GM12878 (cell line): ENCODE data around the gene AMPD2. TPM values are rescaled to one million over a fixed set of nuclear protein-coding genes. Genes with fewer than 3 reads are reported as not detected.

Experiments used
- ATAC-seq: fragments of 200-7000 bp; cut with Tn5 transposase; 3 replicates; pipeline ENCODE4 v1.9.1; 2020; ENCODE audit warnings: mild to moderate bottlenecking, moderate library complexity
- BruUV-seq: library from RNA; stranded (reverse); fragments of 400-500 nt; replicated peaks from 2 replicates; lab custom pipeline; 2021; lab: Mats Ljungman, UMichigan
- CTCF ChIA-PET: fragments of 300-600 bp; sonication (Branson Sonifier 250); formaldehyde crosslinking; extraction: SDS; loops from one replicate; lab custom pipeline; 2021; ENCODE audit warnings: inconsistent platforms; lab: Yijun Ruan, JAX
- POLR2A ChIA-PET: fragments of 350-600 bp; formaldehyde crosslinking; extraction: SDS; loops from one replicate; lab custom pipeline; 2021; ENCODE audit warnings: inconsistent platforms; lab: Charles Lee
- RAD21 ChIA-PET: fragments of 300-600 bp; sonication (Branson Sonifier 250); formaldehyde crosslinking; loops from one replicate; lab custom pipeline; 2023; ENCODE audit warnings: antibody characterized with exemption; ENCODE audit not compliant: unreplicated experiment; lab: Charles Lee
- SMC1A ChIA-PET: fragments of 300-600 bp; sonication (Branson Sonifier 250); formaldehyde crosslinking; loops from one replicate; lab custom pipeline; 2023; ENCODE audit not compliant: unreplicated experiment, uncharacterized antibody; lab: Charles Lee
- DNase-seq: peaks from one replicate; pipeline ENCODE4 v3.0.0-alpha.2; 2011; ENCODE audit warnings: low read depth, low spot score
- FAIRE-seq: peaks from 3 replicates; lab custom pipeline; 2011; peaks lifted over from hg19 to GRCh38; lab: Jason Lieb, UNC
- H2AFZ ChIP-seq: 2 replicates; pipeline ENCODE4 v1.6.0; 2011; ENCODE audit warnings: low read depth, low read length, control low read depth; ENCODE audit not compliant: control insufficient read depth
- H3K27ac ChIP-seq: 2 replicates; pipeline ENCODE4 v1.5.1; 2011; ENCODE audit warnings: control low read depth; ENCODE audit not compliant: control insufficient read depth, insufficient read depth
- H3K27me3 ChIP-seq, 2 experiments: replicated peaks in 1 of 2; 2 replicates each; pipeline versions ENCODE4 v1.6.0 to v1.6.1; 2011; ENCODE audit warnings: low read length in 1 of 2; ENCODE audit not compliant: control insufficient read depth in 2 of 2, insufficient read depth in 2 of 2
- H3K36me3 ChIP-seq, 2 experiments: 2 replicates each; pipeline ENCODE4 v1.5.1; 2011; ENCODE audit warnings: low read length in 1 of 2; ENCODE audit not compliant: control insufficient read depth in 2 of 2, insufficient read depth in 2 of 2
- H3K4me1 ChIP-seq: 2 replicates; pipeline ENCODE4 v1.6.1; 2011; ENCODE audit warnings: mild to moderate bottlenecking, low read length, moderate library complexity, mixed read lengths; ENCODE audit not compliant: control insufficient read depth, insufficient read depth
- H3K4me2 ChIP-seq: 2 replicates; pipeline ENCODE4 v1.6.0; 2011; ENCODE audit warnings: control low read depth; ENCODE audit not compliant: control insufficient read depth, insufficient read depth
- H3K4me3 ChIP-seq: fragments of 200-600 bp; sonication (generic); 2 replicates; pipeline ENCODE4 v1.5.1; 2016
- H3K79me2 ChIP-seq: 2 replicates; pipeline ENCODE4 v1.6.0; 2011; ENCODE audit warnings: low read length; ENCODE audit not compliant: control insufficient read depth, insufficient read depth
- H3K9ac ChIP-seq: 2 replicates; pipeline ENCODE4 v1.8.0; 2011; ENCODE audit warnings: low read length, control low read depth, mixed read lengths; ENCODE audit not compliant: control insufficient read depth, insufficient read depth
- H3K9me3 ChIP-seq: replicated peaks from 3 replicates; pipeline ENCODE4 v1.5.1; 2011; ENCODE audit warnings: mild to moderate bottlenecking, low read length; ENCODE audit not compliant: control insufficient read depth, insufficient read depth
- H4K20me1 ChIP-seq: 2 replicates; pipeline ENCODE4 v1.6.0; 2011; ENCODE audit not compliant: control insufficient read depth, insufficient read depth
- CBX3 ChIP-seq: fragments of 200-600 bp; sonication (generic); IDR thresholded peaks from 2 replicates; pipeline ENCODE4 v1.6.1; 2016; ENCODE audit warnings: low read depth, borderline replicate concordance
- HCFC1 ChIP-seq: fragments of 150-350 bp; IDR thresholded peaks from 2 replicates; pipeline ENCODE4 v1.6.1; 2014; ENCODE audit warnings: low read length
- HDAC6 ChIP-seq: fragments of 200-600 bp; sonication (generic); IDR thresholded peaks from one replicate; pipeline ENCODE4 v1.8.0; 2017; ENCODE audit warnings: antibody characterized with exemption; ENCODE audit not compliant: unreplicated experiment
- JUND ChIP-seq: IDR thresholded peaks from 2 replicates; pipeline ENCODE4 v1.6.1; 2012; ENCODE audit warnings: low read depth, mild to moderate bottlenecking, low read length, improper control_type of control experiment, moderate library complexity
- KAT2A ChIP-seq: conservative IDR thresholded peaks from 2 replicates; pipeline ENCODE4 v1.6.1; 2011; ENCODE audit warnings: low read depth, low read length; ENCODE audit not compliant: control insufficient read depth
- KDM1A ChIP-seq: fragments of 200-600 bp; sonication (generic); IDR thresholded peaks from 2 replicates; pipeline ENCODE4 v1.6.1; 2016; ENCODE audit warnings: borderline replicate concordance
- MTA2 ChIP-seq: fragments of 450-650 bp; IDR thresholded peaks from 2 replicates; pipeline ENCODE4 v1.6.1; 2016; ENCODE audit warnings: low read depth, mild to moderate bottlenecking, moderate library complexity
- NR2C1 ChIP-seq: fragments of 450-650 bp; IDR thresholded peaks from 2 replicates; pipeline ENCODE4 v1.6.1; 2017; ENCODE audit warnings: antibody characterized with exemption, mild to moderate bottlenecking, moderate library complexity
- NR2C2 ChIP-seq: IDR thresholded peaks from 2 replicates; pipeline ENCODE4 v1.6.1; 2011; ENCODE audit warnings: borderline replicate concordance, low read depth; ENCODE audit not compliant: control insufficient read depth, insufficient read length
- POLR2AphosphoS5 ChIP-seq: IDR thresholded peaks from 2 replicates; pipeline ENCODE4 v1.6.1; 2011; ENCODE audit warnings: mild to moderate bottlenecking, low read length, inconsistent platforms
- RFX5 ChIP-seq: IDR thresholded peaks from 2 replicates; pipeline ENCODE4 v1.6.1; 2011; ENCODE audit warnings: low read depth, low read length, improper control_type of control experiment
- SMC3 ChIP-seq: IDR thresholded peaks from 2 replicates; pipeline ENCODE4 v1.6.1; 2011; ENCODE audit warnings: low read length, improper control_type of control experiment, borderline replicate concordance
- SPI1 ChIP-seq: IDR thresholded peaks from 2 replicates; pipeline ENCODE4 v1.6.1; 2011; ENCODE audit warnings: low read depth, mild to moderate bottlenecking, low read length, moderate library complexity, borderline replicate concordance; ENCODE audit not compliant: insufficient read depth
- STAT1 ChIP-seq: fragments of 450-650 bp; conservative IDR thresholded peaks from 2 replicates; pipeline ENCODE4 v1.6.1; 2014; ENCODE audit warnings: antibody characterized with exemption, mild to moderate bottlenecking
- TCF3 ChIP-seq: IDR thresholded peaks from 2 replicates; pipeline ENCODE4 v1.6.1; 2012; ENCODE audit warnings: low read depth, mild to moderate bottlenecking, low read length, borderline replicate concordance; ENCODE audit not compliant: insufficient read depth
- ZNF622 ChIP-seq: fragments of 450-650 bp; IDR thresholded peaks from 2 replicates; pipeline ENCODE4 v1.6.1; 2017; ENCODE audit warnings: mild to moderate bottlenecking, inconsistent platforms
- WGBS: methylation state at CpG from one replicate; pipeline ENCODE4 v1.1.6; 2016; ENCODE audit warnings: low lambda C conversion rate; ENCODE audit not compliant: insufficient replicate concordance, insufficient coverage; ENCODE audit errors: missing lambda C conversion rate; 5-methylcytosine and 5-hydroxymethylcytosine counted together
- in situ Hi-C: fragments of 300-500 bp; cut with MboI; formaldehyde crosslinking; loops from 9 replicates; pipeline ENCODE4 v1.14.3; 2018; ENCODE audit warnings: mixed read lengths
- intact Hi-C: fragments of 100-400 bp; cut with micrococcal nuclease; formaldehyde crosslinking; loops from one replicate; pipeline ENCODE4 v1.14.2; 2022; ENCODE audit not compliant: unreplicated experiment
- polyA plus RNA-seq, 11 experiments: library from polyadenylated mRNA; depleted of rRNA in 4 of 11; unstranded in 6 of 11; stranded (reverse) in 5 of 11; fragments of >200 nt; fragmentation: Nextera tagmentation in 4 of 11; fragmentation: Illumina TruSeq in 1 of 11; extraction: Ambion mirVana in 4 of 11; extraction: Trizol in 1 of 11; gene quantifications; 1 replicate in 1 of 11; 2 replicates in 10 of 11; pipeline versions ENCODE4 v1.2.1 to v1.2.3, GENCODE V29; 2011 to 2016; ENCODE audit warnings: inconsistent platforms in 2 of 11, missing spikeins in 2 of 11, low read depth in 1 of 11
- total RNA-seq, 4 experiments: library from RNA; depleted of rRNA in 3 of 4; stranded (reverse); fragments of >200 nt in 3 of 4; fragmentation: Illumina TruSeq in 1 of 4; extraction: Trizol in 1 of 4; gene quantifications; 2 replicates each; pipeline versions ENCODE4 v1.2.1 to v1.2.3, GENCODE V29; 2013 to 2021
- TF ChIP-seq, protein P1 (sequence below): fragments of 450-650 bp; IDR thresholded peaks from 2 replicates; pipeline ENCODE4 v1.6.1; 2018; ENCODE audit warnings: borderline replicate concordance, mild to moderate bottlenecking; ENCODE audit not compliant: partially characterized antibody
- TF ChIP-seq, protein P2 (sequence below): IDR thresholded peaks from 2 replicates; pipeline ENCODE4 v1.6.1; 2012; ENCODE audit warnings: low read depth, low read length, improper control_type of control experiment
- TF ChIP-seq, protein P3 (sequence below): fragments of 450-650 bp; IDR thresholded peaks from 2 replicates; pipeline ENCODE4 v1.6.1; 2016; ENCODE audit warnings: mild to moderate bottlenecking

Gene AMPD2
- total and polyA plus RNA-seq, 10 of the 15 experiments (the other 5 are each of a cell fraction or from before 2014, with no cell fraction given), result 2.0 to 75.9 (median 31.3) TPM

DNA sequence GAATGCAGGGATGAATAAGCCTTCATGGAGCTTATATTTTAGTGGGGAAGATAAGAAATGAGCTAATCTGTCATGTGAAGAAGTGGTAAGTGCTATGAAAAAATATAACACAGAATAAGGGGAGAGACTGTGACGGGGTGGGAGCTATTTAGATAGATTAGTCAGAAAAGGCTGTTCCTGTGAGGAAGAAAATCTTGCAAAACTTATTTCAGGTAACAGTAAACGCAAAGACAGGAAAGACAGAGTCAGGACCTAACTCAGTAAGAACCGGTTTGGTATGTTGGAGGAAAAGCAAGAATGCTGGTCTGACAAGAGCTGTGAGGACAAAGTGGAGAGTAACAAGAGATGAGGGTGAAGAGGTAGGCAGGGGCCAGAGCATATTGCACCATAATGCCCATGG is 49.2 kb upstream of the AMPD2 start:
- ChIA-PET POLR2A (interaction anchor here (0.5 to 1.2 kb wide), 5 partner anchors 21 to 85 kb away, joined by 3 to 8 read pairs (median 3); partner anchors contain the start of gene GNAI3), SMC1A (interaction anchor here (1.0 to 2.5 kb wide), 5 partner anchors 9 to 35 kb away, joined by 3 to 9 read pairs (median 4); no protein-coding TSS in a partner anchor), CTCF (interaction anchor here (1.2 to 4.3 kb wide), 5 partner anchors 10 to 69 kb away, joined by 3 to 16 read pairs (median 4); no protein-coding TSS in a partner anchor), RAD21 (interaction anchor here (1.1 to 1.7 kb wide), 3 partner anchors 11 to 46 kb away, joined by 3 to 5 read pairs (median 3); no protein-coding TSS in a partner anchor)
- Histone ChIP-seq H3K9ac (no peak overlapping the region), H3K36me3 (peaks cover 0 to 4% of the 10 kb centered on the region in 2 experiments; a peak in 1 of 4 replicates), H3K4me1 (peaks cover 16% of the 10 kb centered on the region), H3K27me3 (no peaks in the 10 kb centered on the region), H2AFZ (no peak overlapping the region), H3K27ac (no peak overlapping the region), H3K4me2 (no peak overlapping the region), H4K20me1 (no peaks in the 10 kb centered on the region), H3K4me3 (no peak overlapping the region), H3K79me2 (peaks cover 60% of the 10 kb centered on the region), H3K9me3 (no peaks in the 10 kb centered on the region)
- 96% methylated on average over 3 of the region's 3 CpGs for WGBS
- BruUV-seq, result no TSS peak
- TF ChIP-seq HDAC6 (no peak), POLR2AphosphoS5 (no peak), SPI1 (no peak), MTA2 (no peak), CBX3 (no peak), KAT2A (no peak), STAT1 (no peak), NR2C2 (no peak), NR2C1 (no peak), HCFC1 (no peak), JUND (no peak), KDM1A (no peak), ZNF622 (no peak), RFX5 (no peak), SMC3 (no peak), TCF3 (no peak)
- TF ChIP-seq, protein P1, sequence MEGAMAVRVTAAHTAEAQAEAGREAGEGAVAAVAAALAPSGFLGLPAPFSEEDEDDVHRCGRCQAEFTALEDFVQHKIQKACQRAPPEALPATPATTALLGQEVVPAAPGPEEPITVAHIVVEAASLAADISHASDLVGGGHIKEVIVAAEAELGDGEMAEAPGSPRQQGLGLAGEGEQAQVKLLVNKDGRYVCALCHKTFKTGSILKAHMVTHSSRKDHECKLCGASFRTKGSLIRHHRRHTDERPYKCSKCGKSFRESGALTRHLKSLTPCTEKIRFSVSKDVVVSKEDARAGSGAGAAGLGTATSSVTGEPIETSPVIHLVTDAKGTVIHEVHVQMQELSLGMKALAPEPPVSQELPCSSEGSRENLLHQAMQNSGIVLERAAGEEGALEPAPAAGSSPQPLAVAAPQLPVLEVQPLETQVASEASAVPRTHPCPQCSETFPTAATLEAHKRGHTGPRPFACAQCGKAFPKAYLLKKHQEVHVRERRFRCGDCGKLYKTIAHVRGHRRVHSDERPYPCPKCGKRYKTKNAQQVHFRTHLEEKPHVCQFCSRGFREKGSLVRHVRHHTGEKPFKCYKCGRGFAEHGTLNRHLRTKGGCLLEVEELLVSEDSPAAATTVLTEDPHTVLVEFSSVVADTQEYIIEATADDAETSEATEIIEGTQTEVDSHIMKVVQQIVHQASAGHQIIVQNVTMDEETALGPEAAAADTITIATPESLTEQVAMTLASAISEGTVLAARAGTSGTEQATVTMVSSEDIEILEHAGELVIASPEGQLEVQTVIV, result no peak
- TF ChIP-seq, protein P2, sequence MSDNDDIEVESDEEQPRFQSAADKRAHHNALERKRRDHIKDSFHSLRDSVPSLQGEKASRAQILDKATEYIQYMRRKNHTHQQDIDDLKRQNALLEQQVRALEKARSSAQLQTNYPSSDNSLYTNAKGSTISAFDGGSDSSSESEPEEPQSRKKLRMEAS, result no peak
- TF ChIP-seq, protein P3, sequence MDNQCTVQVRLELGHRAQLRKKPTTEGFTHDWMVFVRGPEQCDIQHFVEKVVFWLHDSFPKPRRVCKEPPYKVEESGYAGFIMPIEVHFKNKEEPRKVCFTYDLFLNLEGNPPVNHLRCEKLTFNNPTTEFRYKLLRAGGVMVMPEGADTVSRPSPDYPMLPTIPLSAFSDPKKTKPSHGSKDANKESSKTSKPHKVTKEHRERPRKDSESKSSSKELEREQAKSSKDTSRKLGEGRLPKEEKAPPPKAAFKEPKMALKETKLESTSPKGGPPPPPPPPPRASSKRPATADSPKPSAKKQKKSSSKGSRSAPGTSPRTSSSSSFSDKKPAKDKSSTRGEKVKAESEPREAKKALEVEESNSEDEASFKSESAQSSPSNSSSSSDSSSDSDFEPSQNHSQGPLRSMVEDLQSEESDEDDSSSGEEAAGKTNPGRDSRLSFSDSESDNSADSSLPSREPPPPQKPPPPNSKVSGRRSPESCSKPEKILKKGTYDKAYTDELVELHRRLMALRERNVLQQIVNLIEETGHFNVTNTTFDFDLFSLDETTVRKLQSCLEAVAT, result no peak
- DNase-seq (no peak), ATAC-seq (no peak), FAIRE-seq (no peak)
- intact Hi-C loops, result no loop called here
- in situ Hi-C loops, result no loop called here
